GM12878 (cell line): ENCODE data around the gene RNASEL. TPM values are rescaled to one million over a fixed set of nuclear protein-coding genes. Genes with fewer than 3 reads are reported as not detected.

Source experiments
- BMI1 ChIP-seq: fragments of 450-650 bp; IDR thresholded peaks from 2 replicates; pipeline ENCODE4 v1.6.1; 2016; ENCODE audit warnings: mild to moderate bottlenecking, moderate library complexity, borderline replicate concordance
- CREB1 ChIP-seq: IDR thresholded peaks from 2 replicates; pipeline ENCODE4 v1.6.1; 2012; ENCODE audit warnings: low read depth, mild to moderate bottlenecking, inconsistent platforms
- ETV6 ChIP-seq, 2 experiments: fragments of 450-650 bp in 1 of 2; IDR thresholded peaks in 1 of 2; conservative IDR thresholded peaks in 1 of 2; 2 replicates each; pipeline ENCODE4 v1.6.1; 2014; ENCODE audit warnings: antibody characterized with exemption in 1 of 2, borderline replicate concordance in 1 of 2, low read depth in 1 of 2, mild to moderate bottlenecking in 1 of 2, moderate library complexity in 1 of 2
- FOXK2 ChIP-seq: fragments of 450-650 bp; IDR thresholded peaks from 2 replicates; pipeline ENCODE4 v1.6.1; 2017; ENCODE audit warnings: mild to moderate bottlenecking, moderate library complexity
- GABPA ChIP-seq: IDR thresholded peaks from 2 replicates; pipeline ENCODE4 v1.6.1; 2014; ENCODE audit warnings: antibody characterized with exemption, low read depth, mild to moderate bottlenecking, inconsistent platforms
- IKZF2 ChIP-seq, 2 experiments: fragments of 450-650 bp; IDR thresholded peaks; 2 replicates each; pipeline ENCODE4 v1.6.1; 2017; ENCODE audit warnings: mild to moderate bottlenecking in 2 of 2, moderate library complexity in 2 of 2
- KAT2A ChIP-seq: conservative IDR thresholded peaks from 2 replicates; pipeline ENCODE4 v1.6.1; 2011; ENCODE audit warnings: low read depth, low read length; ENCODE audit not compliant: control insufficient read depth
- MYB ChIP-seq: fragments of 150-350 bp; IDR thresholded peaks from 2 replicates; pipeline ENCODE4 v1.6.1; 2014; ENCODE audit warnings: mild to moderate bottlenecking, low read depth, low read length, borderline replicate concordance
- NFIC ChIP-seq: IDR thresholded peaks from 2 replicates; pipeline ENCODE4 v1.6.1; 2012; ENCODE audit warnings: low read depth, mild to moderate bottlenecking, inconsistent platforms, low read length, moderate library complexity
- PAX5 ChIP-seq: IDR thresholded peaks from 2 replicates; pipeline ENCODE4 v1.6.1; 2011; ENCODE audit warnings: low read depth, low read length, borderline replicate concordance
- POLR2A ChIP-seq: IDR thresholded peaks from 2 replicates; pipeline ENCODE4 v1.6.1; 2011; ENCODE audit warnings: low read depth, mild to moderate bottlenecking, low read length
- SIN3A ChIP-seq: IDR thresholded peaks from 2 replicates; pipeline ENCODE4 v1.6.1; 2012; ENCODE audit warnings: low read depth, low read length, improper control_type of control experiment
- SRF ChIP-seq, 2 experiments: IDR thresholded peaks; 2 replicates each; pipeline ENCODE4 v1.6.1; 2011; ENCODE audit warnings: low read depth in 2 of 2, low read length in 2 of 2, mild to moderate bottlenecking in 1 of 2, moderate library complexity in 1 of 2
- ZNF24 ChIP-seq: fragments of 450-650 bp; IDR thresholded peaks from 2 replicates; pipeline ENCODE4 v1.6.1; 2017; ENCODE audit warnings: antibody characterized with exemption, mild to moderate bottlenecking
- polyA plus RNA-seq, 11 experiments: library from polyadenylated mRNA; depleted of rRNA in 4 of 11; unstranded in 6 of 11; stranded (reverse) in 5 of 11; fragments of >200 nt; fragmentation: Nextera tagmentation in 4 of 11; fragmentation: Illumina TruSeq in 1 of 11; extraction: Ambion mirVana in 4 of 11; extraction: Trizol in 1 of 11; gene quantifications; 1 replicate in 1 of 11; 2 replicates in 10 of 11; pipeline versions ENCODE4 v1.2.1 to v1.2.3, GENCODE V29; 2011 to 2016; ENCODE audit warnings: inconsistent platforms in 2 of 11, missing spikeins in 2 of 11, low read depth in 1 of 11
- total RNA-seq, 4 experiments: library from RNA; depleted of rRNA in 3 of 4; stranded (reverse); fragments of >200 nt in 3 of 4; fragmentation: Illumina TruSeq in 1 of 4; extraction: Trizol in 1 of 4; gene quantifications; 2 replicates each; pipeline versions ENCODE4 v1.2.1 to v1.2.3, GENCODE V29; 2013 to 2021
- TF ChIP-seq, protein P1 (sequence below): fragments of 450-650 bp; IDR thresholded peaks from 2 replicates; pipeline ENCODE4 v1.6.1; 2017; ENCODE audit warnings: mild to moderate bottlenecking
- TF ChIP-seq, protein P2 (sequence below): fragments of 450-650 bp; IDR thresholded peaks from 2 replicates; pipeline ENCODE4 v1.6.1; 2014; ENCODE audit warnings: mild to moderate bottlenecking
- TF ChIP-seq, protein P3 (sequence below): fragments of 450-650 bp; IDR thresholded peaks from 2 replicates; pipeline ENCODE4 v1.6.1; 2017; ENCODE audit warnings: mild to moderate bottlenecking, low read depth, inconsistent platforms; ENCODE audit not compliant: poor library complexity, severe bottlenecking
- TF ChIP-seq, protein P4 (sequence below): fragments of 450-650 bp; IDR thresholded peaks from 2 replicates; pipeline ENCODE4 v1.6.1; 2016; ENCODE audit warnings: mild to moderate bottlenecking

The RNASEL gene
- total and polyA plus RNA-seq, 10 of the 15 experiments (the other 5 are each of a cell fraction or from before 2014, with no cell fraction given), result 3.0 to 10.8 (median 5.0) TPM

DNA sequence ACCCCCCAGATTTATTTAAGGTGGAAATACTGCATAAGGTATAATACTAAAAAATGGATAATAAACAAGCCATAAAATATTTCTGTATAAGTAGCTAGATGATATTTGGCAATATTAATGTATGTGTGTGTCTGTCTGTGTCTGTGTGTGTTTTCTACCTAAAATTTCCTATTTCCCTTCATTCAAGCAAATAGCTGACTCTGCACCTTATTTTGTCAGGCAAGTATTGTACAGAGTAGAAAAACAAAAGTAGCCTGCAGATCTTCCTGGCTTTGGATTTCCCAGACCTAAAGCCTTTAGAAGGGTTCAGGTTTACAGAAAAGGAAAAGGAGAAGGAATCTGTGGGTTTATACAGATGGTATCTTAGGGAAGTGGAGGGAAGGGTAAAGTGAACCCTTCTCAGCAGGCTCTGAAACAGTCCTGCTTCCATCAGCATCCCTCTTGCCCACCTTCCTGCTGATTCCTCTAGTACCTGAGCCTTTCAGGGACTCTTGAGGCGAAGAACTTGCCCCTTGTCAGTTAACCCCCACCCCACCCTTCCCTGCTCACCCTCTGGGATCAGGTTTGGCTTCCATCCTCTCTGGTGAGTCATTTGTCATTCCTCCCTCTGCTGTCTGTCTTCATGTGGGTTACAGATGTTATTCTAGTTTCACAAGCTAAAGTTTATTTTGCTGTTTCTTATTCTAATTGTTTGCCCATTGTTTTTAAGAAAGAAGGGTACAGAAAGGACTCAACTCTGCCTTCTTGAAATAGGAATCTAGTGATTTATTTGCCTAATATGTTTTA lies 36.9 kb upstream of the RNASEL start (continued):
- TF ChIP-seq, protein P1, sequence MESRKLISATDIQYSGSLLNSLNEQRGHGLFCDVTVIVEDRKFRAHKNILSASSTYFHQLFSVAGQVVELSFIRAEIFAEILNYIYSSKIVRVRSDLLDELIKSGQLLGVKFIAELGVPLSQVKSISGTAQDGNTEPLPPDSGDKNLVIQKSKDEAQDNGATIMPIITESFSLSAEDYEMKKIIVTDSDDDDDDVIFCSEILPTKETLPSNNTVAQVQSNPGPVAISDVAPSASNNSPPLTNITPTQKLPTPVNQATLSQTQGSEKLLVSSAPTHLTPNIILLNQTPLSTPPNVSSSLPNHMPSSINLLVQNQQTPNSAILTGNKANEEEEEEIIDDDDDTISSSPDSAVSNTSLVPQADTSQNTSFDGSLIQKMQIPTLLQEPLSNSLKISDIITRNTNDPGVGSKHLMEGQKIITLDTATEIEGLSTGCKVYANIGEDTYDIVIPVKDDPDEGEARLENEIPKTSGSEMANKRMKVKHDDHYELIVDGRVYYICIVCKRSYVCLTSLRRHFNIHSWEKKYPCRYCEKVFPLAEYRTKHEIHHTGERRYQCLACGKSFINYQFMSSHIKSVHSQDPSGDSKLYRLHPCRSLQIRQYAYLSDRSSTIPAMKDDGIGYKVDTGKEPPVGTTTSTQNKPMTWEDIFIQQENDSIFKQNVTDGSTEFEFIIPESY, result no peak
- TF ChIP-seq ETV6 (conservative IDR thresholded peaks at IDR 0.05 in 1 of 2, IDR thresholded peaks at IDR 0.05 in 1 of 2; ENCODE audit: borderline replicate concordance in 1 of 2, low read depth in 1 of 2) (no peak), MYB (no peak), SIN3A (no peak), NFIC (peak; percentile 73), PAX5 (no peak), GABPA (no peak), IKZF2 (IDR thresholded peaks at IDR 0.05) (peak; percentile 75 to 77), BMI1 (no peak), SRF (IDR thresholded peaks at IDR 0.05; ENCODE audit: low read depth in 2 of 2, low read length in 2 of 2) (no peak), KAT2A (no peak), ZNF24 (no peak), FOXK2 (no peak), CREB1 (no peak), POLR2A (no peak)
- TF ChIP-seq, protein P2, sequence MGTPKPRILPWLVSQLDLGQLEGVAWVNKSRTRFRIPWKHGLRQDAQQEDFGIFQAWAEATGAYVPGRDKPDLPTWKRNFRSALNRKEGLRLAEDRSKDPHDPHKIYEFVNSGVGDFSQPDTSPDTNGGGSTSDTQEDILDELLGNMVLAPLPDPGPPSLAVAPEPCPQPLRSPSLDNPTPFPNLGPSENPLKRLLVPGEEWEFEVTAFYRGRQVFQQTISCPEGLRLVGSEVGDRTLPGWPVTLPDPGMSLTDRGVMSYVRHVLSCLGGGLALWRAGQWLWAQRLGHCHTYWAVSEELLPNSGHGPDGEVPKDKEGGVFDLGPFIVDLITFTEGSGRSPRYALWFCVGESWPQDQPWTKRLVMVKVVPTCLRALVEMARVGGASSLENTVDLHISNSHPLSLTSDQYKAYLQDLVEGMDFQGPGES, result no peak
- TF ChIP-seq, protein P3, sequence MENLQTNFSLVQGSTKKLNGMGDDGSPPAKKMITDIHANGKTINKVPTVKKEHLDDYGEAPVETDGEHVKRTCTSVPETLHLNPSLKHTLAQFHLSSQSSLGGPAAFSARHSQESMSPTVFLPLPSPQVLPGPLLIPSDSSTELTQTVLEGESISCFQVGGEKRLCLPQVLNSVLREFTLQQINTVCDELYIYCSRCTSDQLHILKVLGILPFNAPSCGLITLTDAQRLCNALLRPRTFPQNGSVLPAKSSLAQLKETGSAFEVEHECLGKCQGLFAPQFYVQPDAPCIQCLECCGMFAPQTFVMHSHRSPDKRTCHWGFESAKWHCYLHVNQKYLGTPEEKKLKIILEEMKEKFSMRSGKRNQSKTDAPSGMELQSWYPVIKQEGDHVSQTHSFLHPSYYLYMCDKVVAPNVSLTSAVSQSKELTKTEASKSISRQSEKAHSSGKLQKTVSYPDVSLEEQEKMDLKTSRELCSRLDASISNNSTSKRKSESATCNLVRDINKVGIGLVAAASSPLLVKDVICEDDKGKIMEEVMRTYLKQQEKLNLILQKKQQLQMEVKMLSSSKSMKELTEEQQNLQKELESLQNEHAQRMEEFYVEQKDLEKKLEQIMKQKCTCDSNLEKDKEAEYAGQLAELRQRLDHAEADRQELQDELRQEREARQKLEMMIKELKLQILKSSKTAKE, result no peak
- TF ChIP-seq, protein P4, sequence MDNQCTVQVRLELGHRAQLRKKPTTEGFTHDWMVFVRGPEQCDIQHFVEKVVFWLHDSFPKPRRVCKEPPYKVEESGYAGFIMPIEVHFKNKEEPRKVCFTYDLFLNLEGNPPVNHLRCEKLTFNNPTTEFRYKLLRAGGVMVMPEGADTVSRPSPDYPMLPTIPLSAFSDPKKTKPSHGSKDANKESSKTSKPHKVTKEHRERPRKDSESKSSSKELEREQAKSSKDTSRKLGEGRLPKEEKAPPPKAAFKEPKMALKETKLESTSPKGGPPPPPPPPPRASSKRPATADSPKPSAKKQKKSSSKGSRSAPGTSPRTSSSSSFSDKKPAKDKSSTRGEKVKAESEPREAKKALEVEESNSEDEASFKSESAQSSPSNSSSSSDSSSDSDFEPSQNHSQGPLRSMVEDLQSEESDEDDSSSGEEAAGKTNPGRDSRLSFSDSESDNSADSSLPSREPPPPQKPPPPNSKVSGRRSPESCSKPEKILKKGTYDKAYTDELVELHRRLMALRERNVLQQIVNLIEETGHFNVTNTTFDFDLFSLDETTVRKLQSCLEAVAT, result no peak
